Tibial nerve (tissue), 4 donors: ENCODE results near the gene SERINC3. TPM values are rescaled to one million over a fixed set of nuclear protein-coding genes. Genes with fewer than 3 reads are reported as not detected.

Experiments
- DNase-seq, 2 donors: peaks; one replicate each; pipeline ENCODE4 v3.0.0-alpha.2; 2019; ENCODE audit warnings: low spot score in 2 of 2
- H3K27ac ChIP-seq, 4 donors: fragments of 200-600 bp; sonication (generic) in 3 of 4; one replicate each; pipeline ENCODE4 v1.5.1; 2017 to 2019; ENCODE audit warnings: mild to moderate bottlenecking in 1 of 4
- H3K27me3 ChIP-seq, 2 donors: fragments of 200-600 bp; sonication (generic) in 1 of 2; one replicate each; pipeline versions ENCODE4 v1.5.1 to v1.6.0; 2017 to 2019
- H3K36me3 ChIP-seq, 3 donors: fragments of 200-600 bp; sonication (generic); one replicate each; pipeline ENCODE4 v1.5.1; 2018 to 2019
- H3K4me1 ChIP-seq, 4 donors: fragments of 200-600 bp; sonication (generic) in 3 of 4; one replicate each; pipeline ENCODE4 v1.5.1; 2017 to 2019
- H3K4me3 ChIP-seq, 4 donors: fragments of 200-600 bp; sonication (generic) in 3 of 4; one replicate each; pipeline ENCODE4 v1.5.1; 2017 to 2019; ENCODE audit warnings: mild to moderate bottlenecking in 1 of 4, moderate library complexity in 1 of 4
- H3K9me3 ChIP-seq, 4 donors: fragments of 200-600 bp; sonication (generic) in 3 of 4; one replicate each; pipeline ENCODE4 v1.5.1; 2017 to 2019
- CTCF ChIP-seq, 5 experiments: fragments of 200-600 bp in 3 of 5; fragments of 450-650 bp in 2 of 5; sonication (generic) in 3 of 5; IDR thresholded peaks; one replicate each; pipeline ENCODE4 v1.5.1; 2016 to 2019; ENCODE audit warnings: antibody characterized with exemption in 5 of 5, mild to moderate bottlenecking in 3 of 5, moderate library complexity in 2 of 5
- EP300 ChIP-seq, 2 donors: sonication (generic); formaldehyde crosslinking; IDR thresholded peaks; one replicate each; pipeline ENCODE4 v1.6.1; 2017; ENCODE audit warnings: antibody characterized with exemption in 2 of 2, mild to moderate bottlenecking in 1 of 2
- POLR2A ChIP-seq, 2 donors: fragments of 450-650 bp; IDR thresholded peaks; one replicate each; pipeline ENCODE4 v1.6.1; 2017; ENCODE audit warnings: antibody characterized with exemption in 2 of 2, mild to moderate bottlenecking in 2 of 2, moderate library complexity in 2 of 2
- WGBS, 2 donors: methylation state at CpG; one replicate each; pipeline ENCODE4 v1.1.5; 2018; 5-methylcytosine and 5-hydroxymethylcytosine counted together
- total RNA-seq, 4 donors: library from RNA; depleted of rRNA; stranded (reverse); fragments of >200 nt; gene quantifications; one replicate each; pipeline ENCODE4 v1.1.0, GENCODE V29; 2016

SERINC3 gene
- total RNA-seq, 4 donors from 2014 or later = 59.7 to 97.5 (median 86.7) TPM

GRCh38 chr20:44456611-44457010 is 65.3 kb downstream of the SERINC3 start:
- WGBS, 2 donors = 77 to 82% methylated on average over 8 of the region's 8 CpGs
- TF ChIP-seq POLR2A (IDR thresholded peaks at IDR 0.05) (no peak), CTCF (IDR thresholded peaks at IDR 0.05) (no peak), EP300 (IDR thresholded peaks at IDR 0.05) (no peak)

GRCh38 chr20:44455126-44455525 is 66.7 kb downstream of the SERINC3 start:
- no peaks in the 10 kb centered on the region for H3K36me3 ChIP-seq
- WGBS, 2 donors = 44 to 48% methylated on average over 3 of the region's 3 CpGs
- H3K27ac ChIP-seq = no peak overlapping the region
- H3K4me3 ChIP-seq = no peak overlapping the region
- H3K9me3 ChIP-seq = no peaks in the 10 kb centered on the region
- H3K4me1 ChIP-seq = no peaks in the 10 kb centered on the region
- no peak for TF ChIP-seq POLR2A (IDR thresholded peaks at IDR 0.05)
- no peak for TF ChIP-seq CTCF (IDR thresholded peaks at IDR 0.05)
- TF ChIP-seq EP300 (IDR thresholded peaks at IDR 0.05) = no peak
- no peaks in the 10 kb centered on the region for H3K27me3 ChIP-seq
- no peak for DNase-seq

More at GRCh38 chr20:44456611-44457010, 65.3 kb downstream of the SERINC3 start:
- no peak overlapping the region for H3K4me3 ChIP-seq
- DNase-seq = no peak
- no peaks in the 10 kb centered on the region for H3K36me3 ChIP-seq
- no peaks in the 10 kb centered on the region for H3K27me3 ChIP-seq
- H3K9me3 ChIP-seq = no peaks in the 10 kb centered on the region
- H3K27ac ChIP-seq = peak overlapping the region in 1 of 4 donors; percentile 12
- H3K4me1 ChIP-seq = no peaks in the 10 kb centered on the region

GRCh38 chr20:44454306-44454963 is 67.4 kb downstream of the SERINC3 start:
- Histone ChIP-seq H3K9me3 (no peaks in the 10 kb centered on the region), H3K36me3 (no peaks in the 10 kb centered on the region), H3K27ac (no peak overlapping the region), H3K27me3 (no peaks in the 10 kb centered on the region), H3K4me1 (no peaks in the 10 kb centered on the region), H3K4me3 (no peak overlapping the region)
- TF ChIP-seq EP300 (IDR thresholded peaks at IDR 0.05) = no peak
- TF ChIP-seq CTCF (IDR thresholded peaks at IDR 0.05) = no peak
- TF ChIP-seq POLR2A (IDR thresholded peaks at IDR 0.05) = no peak
- WGBS, 2 donors = 78 to 81% methylated on average over 7 of the region's 7 CpGs
- DNase-seq = no peak

GRCh38 chr20:44450903-44451450 is 70.9 kb downstream of the SERINC3 start:
- H3K4me3 ChIP-seq = no peak overlapping the region
- no peak for TF ChIP-seq CTCF (IDR thresholded peaks at IDR 0.05)
- no peak for TF ChIP-seq POLR2A (IDR thresholded peaks at IDR 0.05)
- TF ChIP-seq EP300 (IDR thresholded peaks at IDR 0.05) = no peak
- no peaks in the 10 kb centered on the region for H3K9me3 ChIP-seq
- DNase-seq = no peak
- H3K4me1 ChIP-seq = no peaks in the 10 kb centered on the region
- WGBS, 2 donors = 63 to 70% methylated on average over 6 to 7 of the region's 7 CpGs
- no peaks in the 10 kb centered on the region for H3K27me3 ChIP-seq
- H3K36me3 ChIP-seq = no peaks in the 10 kb centered on the region
- H3K27ac ChIP-seq = no peak overlapping the region

- Histone ChIP-seq H3K4me3 (no peak overlapping the region), H3K4me1 (no peaks in the 10 kb centered on the region), H3K9me3 (no peaks in the 10 kb centered on the region), H3K27me3 (no peaks in the 10 kb centered on the region), H3K36me3 (no peaks in the 10 kb centered on the region), H3K27ac (no peak overlapping the region)
- no peak for DNase-seq
- TF ChIP-seq EP300 (IDR thresholded peaks at IDR 0.05) (no peak), CTCF (IDR thresholded peaks at IDR 0.05) (no peak), POLR2A (IDR thresholded peaks at IDR 0.05) (no peak)
- WGBS, 2 donors = 50 to 61% methylated on average over 3 of the region's 3 CpGs
Observed at GRCh38 chr20:44450281-44450889, 71.5 kb downstream of the SERINC3 start.
